ENCODE results near the gene ROS1.

DNA sequence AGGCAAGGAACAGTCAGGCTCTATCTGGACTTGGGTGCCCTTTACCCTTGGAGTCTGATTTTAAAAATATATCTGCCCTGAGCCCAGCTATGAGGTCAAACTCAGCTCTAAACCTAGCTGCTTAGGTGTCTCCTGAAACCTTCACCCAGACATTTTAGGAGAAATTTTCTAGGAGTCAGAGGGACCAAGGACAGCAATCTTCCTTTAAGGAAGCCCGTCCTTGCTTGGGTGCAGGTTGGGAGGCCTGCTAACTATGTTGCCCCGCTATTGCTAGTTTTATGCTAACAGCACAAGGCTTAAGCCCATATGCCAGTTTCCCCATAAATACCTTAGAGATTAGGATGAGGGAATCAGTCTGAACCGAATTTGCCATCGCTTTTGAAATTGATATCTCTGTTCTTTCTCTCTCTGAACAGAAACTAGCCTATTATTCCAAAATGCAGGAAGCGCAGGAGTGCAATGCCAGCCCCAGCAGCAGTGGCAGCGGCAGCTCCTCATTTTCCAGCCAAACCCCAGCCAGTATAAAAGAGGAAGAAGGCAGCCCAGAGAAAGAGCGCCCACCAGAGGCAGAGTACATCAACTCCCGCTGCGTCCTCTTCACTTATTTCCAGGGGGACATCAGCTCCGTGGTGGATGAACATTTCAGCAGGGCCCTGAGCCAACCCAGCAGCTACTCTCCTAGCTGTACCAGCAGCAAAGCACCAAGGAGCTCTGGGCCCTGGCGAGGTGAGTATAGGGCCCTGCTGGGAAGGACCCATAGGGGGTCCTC is 157.8 kb downstream of the ROS1 start:
- no peak for TF ChIP-seq POLR2A (IDR thresholded peaks at IDR 0.05; ENCODE audit: low read depth, low read length)
- TF ChIP-seq POLR2AphosphoS5 (IDR thresholded peaks at IDR 0.05; ENCODE audit: low read depth, low read length): no peak

Measured in GM12892 (cell line).